Measurements from ENCODE around the gene R3HDM2.

R3HDM2 gene

GRCh38 chr12:57204454-57204853 lies 226.4 kb downstream of the R3HDM2 start:
- DNase-seq (ENCODE audit: low read depth in 2 of 2): no peak

- DNase-seq (ENCODE audit: low read depth in 2 of 2): no peak
Observed at GRCh38 chr12:57203791-57204190, 227.1 kb downstream of the R3HDM2 start.
